T47D (cell line): ENCODE data around the gene CCDC15.
"Not testable (repeated sequence)": the region's sequence is repeated elsewhere in the genome, so short reads cannot be mapped to it uniquely, and the experiment has no call there.

Experiments used
- DNase-seq, 2 experiments: peaks; one replicate each; pipeline versions ENCODE4 v3.0.0 to v3.0.0-alpha.2; 2011 to 2012; ENCODE audit warnings: low read depth in 1 of 2, low spot score in 1 of 2
- JUND ChIP-seq: IDR thresholded peaks from 2 replicates; pipeline ENCODE4 v1.6.1; 2012; ENCODE audit warnings: low read depth
- in situ Hi-C: cut with HindIII; loops from 2 replicates; pipeline ENCODE4 v1.10.0; 2016; ENCODE audit warnings: low sequenced_read_pairs, low pct_unique_long_range_greater_than_20kb

Gene CCDC15

DNA sequence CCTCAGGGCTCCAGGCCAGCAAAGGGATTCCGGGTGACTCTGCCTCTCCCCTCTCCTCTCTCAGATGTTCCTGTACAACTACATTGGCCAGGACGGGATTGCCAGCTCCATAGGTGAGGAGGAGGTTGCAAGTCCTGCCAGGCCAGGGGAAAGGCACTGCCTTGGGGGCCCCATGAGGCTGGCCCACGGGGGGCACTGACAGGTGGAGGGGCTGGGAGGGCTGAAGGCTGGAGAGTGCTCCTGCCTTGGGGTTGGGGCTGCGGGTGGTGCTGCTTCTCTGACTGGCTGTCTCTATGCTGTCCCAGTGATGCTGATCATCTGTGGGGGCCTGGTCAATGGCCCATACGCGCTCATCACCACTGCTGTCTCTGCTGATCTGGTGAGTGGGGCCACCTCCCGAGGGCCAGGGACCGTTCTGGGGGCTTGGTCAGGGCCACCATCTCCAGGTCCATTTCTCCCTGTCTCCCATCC is 130.8 kb downstream of the CCDC15 start:
- in situ Hi-C loops: no loop called here
- DNase-seq: no peak
- TF ChIP-seq JUND: no peak

DNA sequence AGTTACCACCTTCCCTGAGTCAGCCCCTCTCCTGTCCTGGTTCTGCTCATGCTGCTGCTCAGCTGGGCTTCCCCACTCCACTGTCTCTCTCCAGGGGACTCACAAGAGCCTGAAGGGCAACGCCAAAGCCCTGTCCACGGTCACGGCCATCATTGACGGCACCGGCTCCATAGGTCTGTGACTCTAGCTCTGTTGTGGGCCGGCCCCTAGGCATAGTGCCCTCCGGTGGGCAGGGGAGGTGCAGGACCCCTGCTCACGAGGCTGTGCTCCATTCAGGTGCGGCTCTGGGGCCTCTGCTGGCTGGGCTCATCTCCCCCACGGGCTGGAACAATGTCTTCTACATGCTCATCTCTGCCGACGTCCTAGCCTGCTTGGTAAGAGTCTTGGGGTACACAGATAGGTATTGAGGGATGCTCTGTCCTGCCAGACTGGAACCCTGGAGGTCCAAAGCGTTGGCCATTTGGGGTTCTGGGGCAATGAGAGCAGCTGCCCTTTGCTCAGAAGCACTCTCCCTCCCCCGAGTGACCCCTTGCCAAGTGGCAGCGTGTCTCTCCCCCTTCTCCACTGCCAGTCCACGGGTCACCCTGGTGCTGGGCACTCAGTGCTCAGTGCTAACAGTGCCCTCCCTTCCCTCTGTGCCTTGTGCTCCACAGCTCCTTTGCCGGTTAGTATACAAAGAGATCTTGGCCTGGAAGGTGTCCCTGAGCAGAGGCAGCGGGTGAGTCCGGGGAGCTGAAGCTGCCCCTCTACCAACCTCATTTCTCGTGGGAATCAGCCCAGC is 131.5 kb downstream of the CCDC15 start:
- in situ Hi-C loops: no loop called here
- DNase-seq: no peak
- TF ChIP-seq JUND: no peak

DNA sequence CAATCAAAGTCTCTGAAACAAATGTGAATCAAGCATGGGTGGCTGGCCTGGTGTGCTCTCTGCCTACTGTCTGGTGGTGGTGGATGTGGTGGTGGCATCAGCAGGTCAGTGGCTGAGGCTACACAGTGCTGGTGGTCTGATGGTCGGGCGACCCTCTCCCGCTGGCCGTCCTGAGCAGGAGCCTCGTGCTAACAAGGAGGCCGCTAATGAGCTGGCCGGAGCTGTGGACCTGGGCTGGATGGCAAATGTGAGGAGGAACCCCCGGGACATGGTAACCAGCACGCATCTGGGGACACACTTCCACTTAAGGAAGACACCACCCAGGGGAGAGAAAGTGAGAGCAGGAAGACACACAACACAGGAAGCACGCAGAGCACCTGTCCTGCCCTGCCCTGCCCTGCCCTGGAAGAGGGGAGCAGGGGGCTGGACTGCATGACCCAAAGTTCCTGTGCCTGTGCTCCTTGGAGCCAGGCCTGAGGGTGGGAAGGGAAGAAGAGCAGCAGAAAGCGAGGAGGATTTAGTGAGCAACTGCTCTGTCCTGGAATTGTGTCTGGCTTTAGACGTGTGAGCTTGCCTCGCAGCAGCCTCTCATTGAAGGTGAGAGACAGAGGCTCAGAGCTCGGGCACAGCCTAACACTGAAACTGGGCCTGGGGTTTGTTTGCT is 132.8 kb downstream of the CCDC15 start:
- no peak for TF ChIP-seq JUND

DNA sequence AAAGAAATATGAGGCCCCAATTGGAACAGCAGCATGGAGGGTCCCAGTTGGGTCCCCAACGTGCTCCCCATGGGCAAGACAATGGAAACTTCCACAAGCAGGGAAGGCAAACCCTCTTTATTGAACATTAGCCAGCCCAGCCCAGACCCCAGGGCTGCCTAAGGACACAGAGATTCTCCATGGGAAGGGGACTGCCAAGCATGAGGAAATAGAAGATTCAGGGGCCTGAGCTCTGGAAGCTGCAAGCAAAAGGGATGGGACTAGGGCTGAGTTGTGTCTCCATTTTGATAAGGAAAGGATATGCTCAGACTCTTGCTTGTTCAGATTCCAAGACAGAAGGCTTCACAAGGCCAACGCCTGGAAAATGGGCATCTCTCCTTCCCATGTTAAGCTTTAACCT is 134.1 kb downstream of the CCDC15 start:
- DNase-seq: no peak
- TF ChIP-seq JUND: no peak
- in situ Hi-C loops: no loop called here

More for the DNA sequence above, 132.8 kb downstream of the CCDC15 start:
- no peak for DNase-seq
- in situ Hi-C loops: no loop called here

DNA sequence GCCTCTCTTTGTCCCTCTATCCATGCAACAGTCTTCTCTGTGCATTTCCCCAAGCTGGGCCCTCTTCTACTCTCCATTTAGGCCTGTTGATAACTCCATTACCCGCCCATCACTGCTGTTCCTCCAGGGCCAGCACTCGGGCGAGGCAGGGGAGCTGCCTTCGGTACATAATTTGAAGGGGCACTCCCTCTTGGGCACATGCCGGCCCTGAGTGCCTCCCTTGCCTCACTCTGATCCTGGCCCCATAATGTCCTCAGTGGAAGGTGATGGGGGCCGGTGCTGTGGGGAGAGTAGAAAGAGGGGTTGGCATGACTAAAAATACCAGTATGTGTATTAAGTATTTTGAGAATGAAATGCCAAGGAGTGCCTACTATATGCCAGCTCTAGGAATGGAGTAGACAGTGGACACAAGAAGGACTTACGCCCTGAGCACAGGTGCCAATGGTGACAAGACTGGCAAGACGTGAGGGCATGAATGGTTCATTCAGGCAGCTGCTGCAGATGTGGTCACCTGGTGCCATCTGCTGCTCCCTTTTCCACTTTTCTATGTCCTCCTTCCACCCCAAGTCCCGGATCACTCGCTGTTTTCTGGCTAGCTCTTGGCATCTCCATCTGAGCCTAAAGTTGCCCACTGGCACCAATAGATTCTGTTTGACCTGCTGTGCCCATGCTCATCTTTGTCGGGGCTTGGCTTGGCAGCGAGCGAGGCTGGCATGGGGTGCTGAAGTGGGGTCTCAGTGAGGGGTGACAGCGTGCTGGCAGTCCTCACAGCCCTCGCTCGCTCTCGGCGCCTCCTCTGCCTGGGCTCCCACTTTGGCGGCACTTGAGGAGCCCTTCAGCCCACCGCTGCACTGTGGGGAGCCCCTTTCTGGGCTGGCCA is 134.8 kb downstream of the CCDC15 start:
- in situ Hi-C loops: no loop called here
- DNase-seq: peak; percentile 66 to 68
- TF ChIP-seq JUND: no peak

- DNase-seq, in situ Hi-C loops: not testable (repeated sequence)
Observed at GRCh38 chr11:125089481-125089880, 135.5 kb downstream of the CCDC15 start.

DNA sequence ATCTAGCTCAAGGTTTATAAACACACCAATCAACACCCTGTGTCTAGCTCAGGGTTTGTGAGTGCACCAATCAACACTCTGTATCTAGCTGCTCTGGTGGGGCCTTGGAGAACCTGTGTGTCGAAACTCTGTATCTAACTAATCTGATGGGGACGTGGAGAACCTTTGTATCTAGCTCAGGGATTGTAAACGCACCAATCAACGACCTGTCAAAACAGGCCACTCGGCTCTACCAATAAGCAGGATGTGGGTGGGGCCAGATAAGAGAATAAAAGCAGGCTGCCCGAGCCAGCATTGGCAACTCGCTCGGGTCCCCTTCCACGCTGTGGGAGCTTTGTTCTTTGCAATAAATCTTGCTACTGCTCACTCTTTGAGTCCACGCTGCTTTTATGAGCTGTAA is 136.1 kb downstream of the CCDC15 start:
- DNase-seq, in situ Hi-C loops: not testable (repeated sequence)

GRCh38 chr11:125090816-125091215 is 136.8 kb downstream of the CCDC15 start:
- no peak for TF ChIP-seq JUND
- in situ Hi-C loops: no loop called here
- no peak for DNase-seq
